Measurements from ENCODE around the gene PLEK2.
"Not testable (repeated sequence)": the region's sequence is repeated elsewhere in the genome, so short reads cannot be mapped to it uniquely, and the experiment has no call there.

PLEK2 gene

DNA sequence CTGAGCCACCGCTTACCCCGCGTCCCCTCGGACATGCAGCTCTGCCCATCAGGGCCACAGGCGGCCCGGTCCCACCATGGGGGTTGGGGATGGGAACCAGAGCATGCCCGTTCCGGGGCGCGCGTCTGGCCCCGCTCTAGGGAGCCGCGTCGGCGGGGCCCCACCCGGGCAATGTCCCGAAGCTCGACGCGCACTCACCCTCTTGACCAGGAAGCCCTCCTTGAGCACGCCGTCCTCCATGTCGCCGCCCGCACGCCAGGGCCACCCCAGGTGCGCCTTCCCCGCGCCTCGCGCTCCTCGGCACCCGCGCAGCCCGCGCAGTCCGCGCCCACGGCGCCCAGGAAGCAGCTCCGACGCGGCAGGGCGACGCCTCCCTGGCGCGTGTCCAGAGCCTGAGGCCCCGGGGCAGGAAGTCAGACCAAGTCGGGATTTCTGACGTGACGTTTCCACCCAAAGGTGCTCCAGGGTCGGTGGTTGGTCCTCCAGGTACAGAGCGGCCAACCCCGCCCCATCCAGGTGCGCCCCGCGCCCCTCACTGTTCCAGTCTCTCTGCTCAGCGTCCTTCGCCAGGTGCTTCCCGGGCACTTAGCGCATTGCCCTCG, at the start of gene PLEK2:
Gene PLEK2, minus strand, starts transcription at position 346 of the 602 bp plus-strand sequence. Its CDS starts 106 bp downstream, at position 240.
- in situ Hi-C loops (cut with HindIII; ENCODE audit: low sequenced_read_pairs): no loop called here

GRCh38 chr14:67461341-67461985, 49.5 kb upstream of the PLEK2 start:
- in situ Hi-C loops (cut with HindIII; ENCODE audit: low sequenced_read_pairs): no loop called here

DNA sequence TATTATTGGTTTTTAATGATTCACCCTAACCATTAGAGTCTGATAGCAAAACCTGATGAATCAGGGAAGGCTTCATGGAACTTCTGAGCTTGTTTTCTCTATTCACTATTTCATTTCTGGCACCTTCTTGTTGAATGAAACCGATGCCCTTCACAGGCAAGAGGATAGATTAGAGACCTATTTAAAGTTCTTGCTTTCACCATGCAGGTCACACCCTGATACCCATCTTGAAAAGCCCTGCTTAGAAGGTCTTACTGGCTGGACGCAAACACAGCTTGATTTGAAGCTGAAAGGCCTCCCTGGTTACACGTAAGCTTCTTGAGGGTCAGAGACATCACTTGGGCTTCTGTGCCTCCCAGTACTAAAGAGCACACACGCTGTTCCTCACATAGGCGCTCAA, 47.4 kb upstream of the PLEK2 start:
- in situ Hi-C loops (cut with HindIII; ENCODE audit: low sequenced_read_pairs): no loop called here

GRCh38 chr14:67457782-67458181, 45.8 kb upstream of the PLEK2 start:
- in situ Hi-C loops (cut with HindIII; ENCODE audit: low sequenced_read_pairs): no loop called here

GRCh38 chr14:67456732-67457131, 44.8 kb upstream of the PLEK2 start:
- in situ Hi-C loops (cut with HindIII; ENCODE audit: low sequenced_read_pairs): no loop called here

DNA sequence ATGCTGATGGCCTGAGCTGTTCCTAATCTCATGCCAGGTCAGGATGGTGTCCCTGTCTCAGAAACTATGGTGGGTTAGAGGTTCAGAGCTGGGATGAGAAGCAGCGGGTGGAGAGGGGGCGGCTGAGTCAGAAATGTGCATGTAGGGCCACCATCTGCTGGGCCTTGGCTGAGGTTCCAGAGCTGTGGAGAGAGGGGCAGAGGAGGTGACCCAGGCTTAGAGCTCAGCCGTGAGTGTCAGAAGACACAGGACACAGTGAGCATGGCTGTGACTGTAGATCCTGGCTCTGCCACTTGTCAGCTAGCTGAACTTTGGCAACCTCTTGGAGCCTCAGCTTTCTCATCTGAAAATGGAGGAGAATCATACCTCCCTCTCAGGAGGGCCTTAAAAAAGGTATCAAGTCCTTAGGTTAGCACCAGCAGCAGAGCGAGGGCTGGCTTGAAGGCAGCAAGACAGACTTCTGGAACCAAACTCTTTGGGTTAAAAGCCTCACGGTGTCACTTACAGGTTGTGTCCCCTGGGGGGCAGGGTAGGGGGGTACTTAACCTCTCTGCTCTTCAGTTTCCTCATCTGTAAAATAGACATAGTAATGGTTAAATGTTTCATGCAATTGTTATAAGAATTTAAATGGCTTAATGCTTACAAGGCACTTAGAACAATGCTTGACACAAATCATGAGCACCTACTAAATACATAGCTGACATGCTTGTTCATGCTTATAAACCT, 41.8 kb upstream of the PLEK2 start:
- in situ Hi-C loops (cut with HindIII; ENCODE audit: low sequenced_read_pairs): no loop called here

- in situ Hi-C loops (cut with HindIII; ENCODE audit: low sequenced_read_pairs): not testable (repeated sequence)
Measured at GRCh38 chr14:67451667-67452066, 39.7 kb upstream of the PLEK2 start.

DNA sequence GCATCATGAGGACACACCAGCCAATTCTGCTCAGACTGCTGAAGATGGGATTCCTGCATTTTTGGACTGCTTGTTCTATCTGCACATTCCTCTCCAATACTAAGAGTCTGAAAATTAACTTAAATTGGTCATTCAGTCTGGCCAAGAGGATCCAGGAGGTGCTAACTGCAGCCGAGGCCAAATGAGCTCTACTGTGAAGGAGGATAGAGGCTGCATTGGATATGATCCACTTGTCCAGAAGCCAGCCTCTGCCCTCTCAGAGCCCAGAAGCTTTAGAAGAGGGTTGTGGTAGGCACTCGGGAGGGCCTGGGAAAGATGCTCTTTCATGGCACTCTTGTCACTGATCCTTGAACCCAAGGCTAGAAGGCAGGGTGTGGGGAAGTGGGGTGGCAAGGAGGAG, 37.1 kb upstream of the PLEK2 start:
- in situ Hi-C loops (cut with HindIII; ENCODE audit: low sequenced_read_pairs): loop anchor here (25.0 kb wide), 1 partner anchor 163 kb away; the partner anchor contains the start of genes ARG2 and PIGH

GRCh38 chr14:67447033-67447381, 35.0 kb upstream of the PLEK2 start:
- in situ Hi-C loops (cut with HindIII; ENCODE audit: low sequenced_read_pairs): loop anchor here (25.0 kb wide), 1 partner anchor 165 kb away; the partner anchor contains the start of genes ARG2 and PIGH

- in situ Hi-C loops (cut with HindIII; ENCODE audit: low sequenced_read_pairs): loop anchor here (25.0 kb wide), 1 partner anchor 166 kb away; the partner anchor contains the start of genes ARG2 and PIGH
Measured at GRCh38 chr14:67446371-67447032, 34.5 kb upstream of the PLEK2 start.

DNA sequence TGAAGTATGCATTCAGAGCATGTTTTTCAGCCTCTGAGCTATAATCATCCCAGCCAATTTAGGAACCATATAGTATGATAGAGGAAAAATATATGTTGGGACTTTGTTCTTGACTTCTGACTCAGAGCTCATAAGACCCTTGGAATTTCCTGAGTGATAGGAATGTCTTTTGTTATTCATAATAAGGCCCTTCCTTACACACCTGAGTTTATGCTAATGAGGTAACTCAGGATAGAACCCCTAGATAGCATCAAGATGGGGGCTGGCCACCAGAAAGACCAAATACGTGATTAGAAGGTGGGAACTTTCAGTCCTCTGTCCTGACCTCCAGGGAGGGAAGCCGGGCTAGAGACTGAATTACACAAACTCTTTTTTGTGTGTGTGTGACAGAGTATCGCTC, 32.4 kb upstream of the PLEK2 start:
- in situ Hi-C loops (cut with HindIII; ENCODE audit: low sequenced_read_pairs): loop anchor here (25.0 kb wide), 1 partner anchor 168 kb away; the partner anchor contains the start of genes ARG2 and PIGH

GRCh38 chr14:67442139-67442906, 30.4 kb upstream of the PLEK2 start:
- in situ Hi-C loops (cut with HindIII; ENCODE audit: low sequenced_read_pairs): loop anchor here (25.0 kb wide), 1 partner anchor 170 kb away; the partner anchor contains the start of genes ARG2 and PIGH

GRCh38 chr14:67441672-67442071, 29.7 kb upstream of the PLEK2 start:
- in situ Hi-C loops (cut with HindIII; ENCODE audit: low sequenced_read_pairs): loop anchor here (25.0 kb wide), 1 partner anchor 171 kb away; the partner anchor contains the start of genes ARG2 and PIGH

- in situ Hi-C loops (cut with HindIII; ENCODE audit: low sequenced_read_pairs): loop anchor here (25.0 kb wide), 1 partner anchor 171 kb away; the partner anchor contains the start of genes ARG2 and PIGH
Measured at GRCh38 chr14:67441256-67441655, 29.3 kb upstream of the PLEK2 start.

DNA sequence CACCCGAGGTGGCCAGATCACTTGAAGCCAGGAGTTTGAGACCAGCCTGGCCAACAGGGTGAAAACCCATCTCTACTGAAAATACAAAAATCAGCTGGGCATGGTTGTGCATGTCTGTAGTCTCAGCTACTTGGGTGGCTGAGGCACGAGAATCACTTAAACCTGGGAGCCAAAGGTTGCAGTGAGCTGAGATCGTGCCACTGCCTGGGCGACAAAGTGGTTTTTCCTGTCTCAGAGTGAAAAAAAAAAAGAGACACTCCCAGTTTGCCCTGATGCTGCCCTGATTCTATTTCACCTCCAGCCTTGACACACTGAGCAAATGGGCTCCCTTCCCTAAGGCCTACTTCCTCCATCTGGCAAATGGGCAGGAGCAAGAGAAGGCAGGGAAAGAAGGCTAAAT, 28.5 kb upstream of the PLEK2 start:
- in situ Hi-C loops (cut with HindIII; ENCODE audit: low sequenced_read_pairs): loop anchor here (25.0 kb wide), 1 partner anchor 172 kb away; the partner anchor contains the start of genes ARG2 and PIGH

DNA sequence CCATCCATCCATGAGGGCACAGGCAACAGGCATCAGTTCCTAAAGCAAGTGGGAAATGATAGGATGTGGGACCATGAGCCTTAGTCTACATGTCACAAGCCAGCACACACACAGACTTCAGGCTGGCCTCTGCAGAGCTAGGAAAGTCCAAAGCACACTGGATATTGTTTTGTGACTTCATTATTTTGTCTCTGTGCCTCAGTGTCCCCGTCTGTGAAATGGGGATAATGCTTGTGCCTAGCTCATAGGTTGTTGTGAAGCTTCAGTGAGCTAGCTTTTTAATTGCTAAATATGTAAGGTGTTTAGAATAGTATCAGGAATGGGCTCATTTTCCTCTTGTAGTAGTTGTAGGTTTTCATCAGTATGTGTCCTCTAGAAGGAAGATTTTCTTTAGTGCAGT, 27.0 kb upstream of the PLEK2 start:
- in situ Hi-C loops (cut with HindIII; ENCODE audit: low sequenced_read_pairs): loop anchor here (25.0 kb wide), 1 partner anchor 173 kb away; the partner anchor contains the start of genes ARG2 and PIGH

GRCh38 chr14:67436006-67436866, 24.3 kb upstream of the PLEK2 start:
- in situ Hi-C loops (cut with HindIII; ENCODE audit: low sequenced_read_pairs): loop anchor here (25.0 kb wide), 1 partner anchor 176 kb away; the partner anchor contains the start of genes ARG2 and PIGH

DNA sequence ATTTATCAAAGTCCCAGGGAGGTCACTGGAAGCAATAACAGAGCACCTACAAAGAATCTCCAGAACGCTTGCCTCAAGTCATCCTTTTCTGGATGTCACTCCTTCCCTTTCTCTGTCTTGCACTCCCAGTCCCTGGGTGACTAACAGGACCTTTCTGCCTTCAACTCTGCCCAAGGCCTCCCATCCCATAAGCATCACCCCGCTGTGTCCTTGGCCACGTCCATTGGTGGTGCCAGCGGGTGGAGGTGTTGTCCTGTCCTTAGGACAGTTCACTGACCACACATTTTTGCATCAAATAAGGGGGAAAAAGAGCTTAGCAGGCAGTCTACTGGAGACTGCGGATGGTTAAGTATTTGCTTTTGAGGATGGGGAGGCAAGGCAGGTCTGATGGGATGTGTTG, 23.6 kb upstream of the PLEK2 start:
- in situ Hi-C loops (cut with HindIII; ENCODE audit: low sequenced_read_pairs): loop anchor here (25.0 kb wide), 1 partner anchor 177 kb away; the partner anchor contains the start of genes ARG2 and PIGH

- in situ Hi-C loops (cut with HindIII; ENCODE audit: low sequenced_read_pairs): loop anchor here (25.0 kb wide), 1 partner anchor 180 kb away; the partner anchor contains the start of genes ARG2 and PIGH
Measured at GRCh38 chr14:67432050-67432564, 20.1 kb upstream of the PLEK2 start.
